A673 (cell line): ENCODE results near the gene ZNF316. TPM values are rescaled to one million over a fixed set of nuclear protein-coding genes. Genes with fewer than 3 reads are reported as not detected.

Source experiments
- Bru-seq: library from RNA; stranded (reverse); fragments of 400-500 nt; gene quantifications from one replicate; lab custom pipeline; 2021; lab: Mats Ljungman, UMichigan
- BruChase-seq, 2 experiments: library from RNA; stranded (reverse); fragments of 400-500 nt; gene quantifications; one replicate each; lab custom pipeline; 2021; lab: Mats Ljungman, UMichigan
- BruUV-seq: library from RNA; stranded (reverse); fragments of 400-500 nt; replicated peaks from 2 replicates; lab custom pipeline; 2021; lab: Mats Ljungman, UMichigan
- CTCF ChIA-PET: fragments of 300-600 bp; sonication (Branson Sonifier 250); formaldehyde crosslinking; loops from one replicate; lab custom pipeline; 2022; ENCODE audit warnings: antibody characterized with exemption; lab: Charles Lee
- POLR2A ChIA-PET: fragments of 300-600 bp; sonication (Branson Sonifier 250); formaldehyde crosslinking; loops from one replicate; lab custom pipeline; 2022; ENCODE audit warnings: antibody characterized with exemption; ENCODE audit not compliant: low non-redundant PET; lab: Charles Lee
- DNase-seq: peaks from one replicate; pipeline ENCODE4 v3.0.0-alpha.2; 2015; ENCODE audit warnings: low spot score
- H3K27ac ChIP-seq: fragments of 200-600 bp; sonication (generic); 2 replicates; pipeline ENCODE4 v1.5.1; 2016; ENCODE audit warnings: mixed run types, low read depth, mild to moderate bottlenecking, mixed read lengths, antibody characterized with exemption, low read length; ENCODE audit not compliant: poor library complexity, severe bottlenecking
- H3K27me3 ChIP-seq: fragments of 200-600 bp; sonication (generic); replicated peaks from 2 replicates; pipeline ENCODE4 v1.6.1; 2017; ENCODE audit warnings: mixed run types, low read depth, mild to moderate bottlenecking, mixed read lengths, antibody characterized with exemption, low read length; ENCODE audit not compliant: insufficient read depth, poor library complexity
- H3K36me3 ChIP-seq: fragments of 200-600 bp; sonication (generic); 2 replicates; pipeline ENCODE4 v1.6.1; 2016; ENCODE audit warnings: mixed run types, mild to moderate bottlenecking, mixed read lengths, antibody characterized with exemption, low read length; ENCODE audit not compliant: insufficient read depth, poor library complexity, severe bottlenecking
- H3K4me1 ChIP-seq: fragments of 200-600 bp; sonication (generic); 2 replicates; pipeline ENCODE4 v1.6.1; 2017; ENCODE audit warnings: mixed run types, mild to moderate bottlenecking, mixed read lengths, antibody characterized with exemption, low read length; ENCODE audit not compliant: insufficient read depth, poor library complexity, severe bottlenecking
- H3K4me3 ChIP-seq: fragments of 200-600 bp; sonication (generic); 2 replicates; pipeline ENCODE4 v1.5.1; 2016; ENCODE audit warnings: low read depth, mixed run types, mild to moderate bottlenecking, mixed read lengths, low read length; ENCODE audit not compliant: poor library complexity, severe bottlenecking
- H3K9me3 ChIP-seq: fragments of 200-600 bp; sonication (generic); 2 replicates; pipeline ENCODE4 v1.6.1; 2016; ENCODE audit warnings: mixed run types, low read depth, mild to moderate bottlenecking, mixed read lengths, antibody characterized with exemption, low read length; ENCODE audit not compliant: poor library complexity, severe bottlenecking
- EZH2 ChIP-seq: fragments of 200-600 bp; sonication (generic); IDR thresholded peaks from 2 replicates; pipeline ENCODE4 v1.6.1; 2017; ENCODE audit warnings: borderline replicate concordance, low read depth, mild to moderate bottlenecking, mixed read lengths, antibody characterized with exemption, low read length; ENCODE audit not compliant: poor library complexity, severe bottlenecking
- intact Hi-C: fragments of 100-400 bp; cut with micrococcal nuclease; formaldehyde crosslinking; loops from one replicate; pipeline ENCODE4 v1.10.0; 2022; ENCODE audit not compliant: unreplicated experiment
- long read RNA-seq: library from polyadenylated mRNA; stranded (forward); transcript quantifications from one replicate; pipeline ENCODE4 v2.0.0, GENCODE V29; 2022
- total RNA-seq: library from RNA; stranded (reverse); gene quantifications from 2 replicates; pipeline ENCODE4 v1.2.3, GENCODE V29; 2021
- TF ChIP-seq, protein P1 (sequence below): fragments of 300-800, 200-600 bp; sonication (generic); conservative IDR thresholded peaks from 2 replicates; pipeline ENCODE4 v1.5.1; 2017; ENCODE audit warnings: low read depth, mild to moderate bottlenecking, antibody characterized with exemption, low read length, moderate library complexity, mixed read lengths

ZNF316 gene
- total RNA-seq, result 29.1 and 32.1 TPM in 2 replicates
- percentile 55 among the genes with signal in this experiment for Bru-seq, nascent RNA
- percentile 66 among the genes with signal in this experiment for BruChase-seq, experiment 1, labeled RNA remaining after a 2-hour chase
- BruChase-seq, experiment 2, labeled RNA remaining after a 6-hour chase, result percentile 80 among the genes with signal in this experiment
- long read RNA-seq, full-length matches to known transcripts, result 1 of 22 reads
- long read RNA-seq, partial matches to known transcripts, result 5 of 22 reads
- long read RNA-seq, other reads (novel, unspliced or antisense), result 16 of 22 reads

DNA sequence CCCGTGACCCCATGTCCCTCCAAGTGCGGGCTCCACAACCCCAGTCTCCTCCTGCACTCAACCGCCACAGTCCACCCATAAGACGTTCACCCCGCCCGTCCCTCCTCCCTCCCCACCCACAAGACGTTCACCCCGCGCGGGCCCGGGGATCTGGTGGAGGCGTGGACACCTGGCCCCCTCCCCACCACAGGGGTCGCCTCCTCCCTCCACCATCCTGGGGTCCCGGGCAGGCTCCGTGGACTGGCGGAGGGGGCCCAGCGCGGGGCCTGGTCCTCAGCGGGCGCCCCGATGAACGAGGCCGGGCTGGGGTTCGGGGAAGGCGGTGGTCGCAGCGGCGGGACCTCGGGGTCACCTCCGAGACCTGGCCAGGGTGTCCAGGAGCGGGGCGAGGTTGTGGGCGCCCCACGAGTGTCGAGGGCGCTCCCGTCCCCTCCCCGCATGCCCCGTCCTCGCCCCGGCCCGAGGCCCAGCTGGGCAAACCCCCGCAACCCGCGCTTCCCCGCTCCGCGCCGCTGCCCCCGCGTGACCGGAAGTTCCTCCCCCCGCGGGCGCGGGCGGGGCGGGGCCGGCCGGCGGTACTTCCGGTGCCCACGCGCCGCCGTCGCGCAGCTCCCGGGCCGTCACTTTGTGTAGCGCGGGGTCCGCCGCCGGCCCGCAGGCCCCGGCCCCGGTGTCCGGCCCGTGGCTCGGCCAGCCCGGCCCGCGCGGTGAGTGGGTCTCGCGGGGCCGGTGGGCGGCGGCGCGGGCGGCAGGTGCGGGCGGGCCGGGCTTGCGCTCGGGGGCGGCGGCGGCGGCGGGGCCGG, at the start of gene ZNF316:
Gene ZNF316, plus strand, starts transcription at position 578 of the 803 bp plus-strand sequence. CDS start 5,092 bp downstream, outside the sequence.
- CTCF ChIA-PET, result no interaction called here
- H3K36me3 ChIP-seq, result peaks cover 5% of the 10 kb centered on the region
- peak within 1 kb of the TSS; percentile 83 for H3K27ac ChIP-seq
- intact Hi-C loops, result no loop called here
- no TSS peak for BruUV-seq
- POLR2A ChIA-PET, result no interaction called here
- TF ChIP-seq, protein P1, sequence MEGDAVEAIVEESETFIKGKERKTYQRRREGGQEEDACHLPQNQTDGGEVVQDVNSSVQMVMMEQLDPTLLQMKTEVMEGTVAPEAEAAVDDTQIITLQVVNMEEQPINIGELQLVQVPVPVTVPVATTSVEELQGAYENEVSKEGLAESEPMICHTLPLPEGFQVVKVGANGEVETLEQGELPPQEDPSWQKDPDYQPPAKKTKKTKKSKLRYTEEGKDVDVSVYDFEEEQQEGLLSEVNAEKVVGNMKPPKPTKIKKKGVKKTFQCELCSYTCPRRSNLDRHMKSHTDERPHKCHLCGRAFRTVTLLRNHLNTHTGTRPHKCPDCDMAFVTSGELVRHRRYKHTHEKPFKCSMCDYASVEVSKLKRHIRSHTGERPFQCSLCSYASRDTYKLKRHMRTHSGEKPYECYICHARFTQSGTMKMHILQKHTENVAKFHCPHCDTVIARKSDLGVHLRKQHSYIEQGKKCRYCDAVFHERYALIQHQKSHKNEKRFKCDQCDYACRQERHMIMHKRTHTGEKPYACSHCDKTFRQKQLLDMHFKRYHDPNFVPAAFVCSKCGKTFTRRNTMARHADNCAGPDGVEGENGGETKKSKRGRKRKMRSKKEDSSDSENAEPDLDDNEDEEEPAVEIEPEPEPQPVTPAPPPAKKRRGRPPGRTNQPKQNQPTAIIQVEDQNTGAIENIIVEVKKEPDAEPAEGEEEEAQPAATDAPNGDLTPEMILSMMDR, result no peak
- no peak for TF ChIP-seq EZH2
- no peaks in the 10 kb centered on the region for H3K27me3 ChIP-seq
- H3K4me3 ChIP-seq, result peak within 1 kb of the TSS; percentile 78
- H3K9me3 ChIP-seq, result no peaks in the 10 kb centered on the region
- H3K4me1 ChIP-seq, result peaks cover 6% of the 10 kb centered on the region
- peak; percentile 43 for DNase-seq

DNA sequence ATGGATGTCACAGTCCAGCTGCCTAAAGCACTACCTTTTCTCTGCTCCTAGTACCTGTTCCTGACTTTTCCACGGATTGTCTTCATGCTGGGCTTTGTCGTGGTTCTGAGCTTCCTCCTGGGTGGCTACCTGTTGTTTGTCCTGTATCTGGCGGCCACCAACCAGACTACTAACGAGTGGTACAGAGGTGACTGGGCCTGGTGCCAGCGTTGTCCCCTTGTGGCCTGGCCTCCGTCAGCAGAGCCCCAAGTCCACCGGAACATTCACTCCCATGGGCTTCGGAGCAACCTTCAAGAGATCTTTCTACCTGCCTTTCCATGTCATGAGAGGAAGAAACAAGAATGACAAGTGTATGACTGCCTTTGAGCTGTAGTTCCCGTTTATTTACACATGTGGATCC, 48.6 kb upstream of the ZNF316 start:
- ChIA-PET CTCF (no interaction called here), POLR2A (no interaction called here)
- BruUV-seq, result no TSS peak
- intact Hi-C loops, result no loop called here
- Histone ChIP-seq H3K27me3 (no peaks in the 10 kb centered on the region), H3K9me3 (no peaks in the 10 kb centered on the region), H3K4me1 (peaks cover 2% of the 10 kb centered on the region), H3K4me3 (no peak overlapping the region), H3K27ac (no peak overlapping the region), H3K36me3 (peaks cover 55% of the 10 kb centered on the region)
- TF ChIP-seq, protein P1, result no peak
- no peak for DNase-seq

DNA sequence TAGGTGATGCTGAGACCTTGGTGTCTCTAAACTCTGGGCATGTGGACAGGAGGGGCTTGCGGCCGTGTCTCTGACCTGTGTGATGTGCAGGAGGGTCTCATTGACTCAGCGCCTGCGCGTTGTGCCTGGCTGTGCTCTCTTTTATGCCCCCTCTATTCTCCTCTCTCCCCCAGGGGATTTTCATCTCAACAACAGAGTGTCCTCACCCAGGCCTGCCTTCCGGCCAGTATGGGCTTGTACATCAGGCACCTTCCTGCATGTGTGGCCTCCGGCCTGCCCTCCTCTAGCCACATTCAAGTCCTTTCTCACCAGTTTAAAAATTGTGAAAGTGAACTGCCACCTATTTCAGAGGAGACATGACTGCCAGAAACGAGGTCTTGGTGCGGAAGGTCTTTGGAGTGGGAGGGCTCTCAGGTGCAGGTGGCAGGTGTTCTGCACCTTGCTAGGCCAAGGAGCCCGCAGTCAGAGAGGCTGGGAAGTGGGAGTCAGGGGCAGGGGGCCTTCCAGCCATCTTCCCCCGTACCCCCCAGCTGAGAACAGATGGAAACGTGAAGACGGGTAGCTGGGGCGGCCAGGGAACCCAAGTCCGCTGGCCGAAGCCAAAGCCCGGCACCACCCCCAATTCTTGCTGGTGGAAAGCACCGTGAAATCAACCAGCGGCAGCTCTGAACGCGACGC, 47.8 kb upstream of the ZNF316 start:
- intact Hi-C loops, result no loop called here

More for the DNA sequence above, 47.8 kb upstream of the ZNF316 start:
- no peaks in the 10 kb centered on the region for H3K9me3 ChIP-seq
- POLR2A ChIA-PET, result interaction anchor here (1.0 kb wide), 1 partner anchor 23 kb away, joined by 3 read pairs; no protein-coding TSS in a partner anchor
- H3K4me1 ChIP-seq, result peaks cover 2% of the 10 kb centered on the region
- peak overlapping the region; percentile 86 for H3K4me3 ChIP-seq
- no peak overlapping the region for H3K27ac ChIP-seq
- CTCF ChIA-PET, result no interaction called here
- DNase-seq, result no peak
- H3K27me3 ChIP-seq, result no peaks in the 10 kb centered on the region
- TF ChIP-seq, protein P1, result no peak
- no peak for TF ChIP-seq EZH2
- BruUV-seq, result no TSS peak
- H3K36me3 ChIP-seq, result peaks cover 58% of the 10 kb centered on the region
